Measurements from ENCODE around the gene TMUB1.

DNA sequence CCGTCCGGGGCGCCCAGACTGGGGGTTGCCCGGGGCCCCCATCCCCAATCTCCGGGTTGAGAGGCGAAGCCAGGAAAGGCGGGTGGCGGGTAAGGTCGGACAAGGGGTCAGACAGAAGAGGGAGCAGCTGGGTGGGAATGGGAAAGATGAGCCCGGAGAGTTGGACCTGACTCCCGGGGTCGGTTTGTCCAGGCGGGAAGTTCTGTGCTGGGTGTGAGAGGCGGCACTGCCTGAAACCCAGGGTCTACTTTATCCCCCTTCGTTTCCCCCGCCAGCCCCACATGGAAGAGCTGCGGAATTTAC is 23.2 kb downstream of the TMUB1 start:
- TF ChIP-seq CTCF (conservative IDR thresholded peaks at IDR 0.05; ENCODE audit: low read length) (peak; percentile 14; the same call in 1 of the 2 replicates), EZH2phosphoT487 (IDR thresholded peaks at IDR 0.05; ENCODE audit: borderline replicate concordance, low read depth, low read length) (no peak)

Measured in OCI-LY7 (cell line).